PC-3 (cell line): ENCODE data around the gene ZNF366.

Source experiments
- EZH2 ChIP-seq: fragments of 300-600 bp; sonication (generic); IDR thresholded peaks from one replicate; pipeline ENCODE4 v1.6.1; 2017; ENCODE audit warnings: antibody characterized with exemption, mild to moderate bottlenecking, low read length; ENCODE audit not compliant: unreplicated experiment
- EZH2phosphoT487 ChIP-seq: fragments of 300-600 bp; sonication (generic); IDR thresholded peaks from 2 replicates; pipeline ENCODE4 v1.6.1; 2018; ENCODE audit warnings: mild to moderate bottlenecking, antibody characterized with exemption, low read length, borderline replicate concordance
- TF ChIP-seq, protein P1 (sequence below): fragments of 300-600 bp; sonication (generic); conservative IDR thresholded peaks from 2 replicates; pipeline ENCODE4 v1.5.1; 2017; ENCODE audit warnings: antibody characterized with exemption, low read depth, mild to moderate bottlenecking, low read length

DNA sequence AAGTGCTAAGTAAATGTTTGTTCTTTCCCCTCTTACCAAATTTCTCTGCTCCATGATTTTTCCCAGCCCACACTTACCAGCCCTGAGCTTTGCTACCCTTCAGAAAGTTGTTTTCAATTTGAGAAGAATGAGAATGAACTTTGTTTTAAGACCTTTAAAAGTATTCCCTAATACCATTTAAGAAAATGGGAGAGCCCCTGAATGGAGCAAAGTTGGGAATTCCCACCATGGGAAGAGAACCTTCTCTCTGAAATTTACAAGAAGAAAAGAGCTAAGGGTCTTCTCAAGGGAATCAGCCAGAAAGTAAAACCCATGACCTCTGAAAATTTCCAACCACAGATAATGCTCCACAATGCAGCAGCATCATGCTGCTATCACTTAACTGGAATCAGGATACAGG is 17.7 kb downstream of the ZNF366 start:
- TF ChIP-seq, protein P1, sequence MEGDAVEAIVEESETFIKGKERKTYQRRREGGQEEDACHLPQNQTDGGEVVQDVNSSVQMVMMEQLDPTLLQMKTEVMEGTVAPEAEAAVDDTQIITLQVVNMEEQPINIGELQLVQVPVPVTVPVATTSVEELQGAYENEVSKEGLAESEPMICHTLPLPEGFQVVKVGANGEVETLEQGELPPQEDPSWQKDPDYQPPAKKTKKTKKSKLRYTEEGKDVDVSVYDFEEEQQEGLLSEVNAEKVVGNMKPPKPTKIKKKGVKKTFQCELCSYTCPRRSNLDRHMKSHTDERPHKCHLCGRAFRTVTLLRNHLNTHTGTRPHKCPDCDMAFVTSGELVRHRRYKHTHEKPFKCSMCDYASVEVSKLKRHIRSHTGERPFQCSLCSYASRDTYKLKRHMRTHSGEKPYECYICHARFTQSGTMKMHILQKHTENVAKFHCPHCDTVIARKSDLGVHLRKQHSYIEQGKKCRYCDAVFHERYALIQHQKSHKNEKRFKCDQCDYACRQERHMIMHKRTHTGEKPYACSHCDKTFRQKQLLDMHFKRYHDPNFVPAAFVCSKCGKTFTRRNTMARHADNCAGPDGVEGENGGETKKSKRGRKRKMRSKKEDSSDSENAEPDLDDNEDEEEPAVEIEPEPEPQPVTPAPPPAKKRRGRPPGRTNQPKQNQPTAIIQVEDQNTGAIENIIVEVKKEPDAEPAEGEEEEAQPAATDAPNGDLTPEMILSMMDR, result no peak
- TF ChIP-seq EZH2phosphoT487, result no peak
- TF ChIP-seq EZH2, result no peak
